IMR-90 (cell line): Measurements from ENCODE around the gene RAB11FIP4. TPM values are rescaled to one million over a fixed set of nuclear protein-coding genes. Genes with fewer than 3 reads are reported as not detected.

Experiments
- ATAC-seq: fragments of 200-7000 bp; cut with Tn5 transposase; 2 replicates; pipeline ENCODE4 v1.9.1; 2020; ENCODE audit warnings: low read depth, mild to moderate bottlenecking, moderate library complexity
- BruUV-seq: library from RNA; stranded (reverse); fragments of 400-500 nt; replicated peaks from 2 replicates; lab custom pipeline; 2021; lab: Mats Ljungman, UMichigan
- CTCF ChIA-PET: fragments of 300-600 bp; formaldehyde crosslinking; extraction: SDS; loops from one replicate; lab custom pipeline; 2021; ENCODE audit warnings: antibody characterized with exemption; lab: Yijun Ruan, JAX
- POLR2A ChIA-PET: fragments of 300-600 bp; sonication (Branson Sonifier 250); formaldehyde crosslinking; loops from one replicate; lab custom pipeline; 2022; ENCODE audit warnings: antibody characterized with exemption; ENCODE audit not compliant: unreplicated experiment; lab: Charles Lee
- DNase-seq: peaks from one replicate; pipeline ENCODE4 v3.0.0; 2013
- H2AFZ ChIP-seq: replicated peaks from 2 replicates; pipeline ENCODE3; 2013; ENCODE audit warnings: low read length, mild to moderate bottlenecking; ENCODE audit not compliant: poor library complexity
- H2AK5ac ChIP-seq: 2 replicates; pipeline ENCODE4 v1.6.1; 2013; ENCODE audit warnings: low read depth, low read length, inconsistent platforms
- H2AK9ac ChIP-seq: replicated peaks from 2 replicates; pipeline ENCODE3; 2013; ENCODE audit warnings: mild to moderate bottlenecking, low read depth, low read length, moderate library complexity; ENCODE audit not compliant: poor library complexity
- H2BK120ac ChIP-seq: 2 replicates; pipeline ENCODE4 v1.6.1; 2013; ENCODE audit warnings: low read depth, low read length, inconsistent platforms
- H2BK15ac ChIP-seq: 3 replicates; pipeline ENCODE4 v1.6.1; 2013; ENCODE audit warnings: low read depth, low read length, inconsistent platforms
- H2BK20ac ChIP-seq: 2 replicates; pipeline ENCODE4 v1.6.1; 2013; ENCODE audit warnings: low read depth, mild to moderate bottlenecking, inconsistent platforms, low read length, moderate library complexity
- H2BK5ac ChIP-seq: 2 replicates; pipeline ENCODE4 v1.6.1; 2013; ENCODE audit warnings: mild to moderate bottlenecking, low read depth, low read length, inconsistent platforms; ENCODE audit not compliant: poor library complexity, severe bottlenecking
- H3K14ac ChIP-seq: replicated peaks from 2 replicates; pipeline ENCODE4 v1.6.1; 2013; ENCODE audit warnings: low read depth, low read length, inconsistent platforms
- H3K18ac ChIP-seq: 2 replicates; pipeline ENCODE4 v1.6.1; 2013; ENCODE audit warnings: low read depth, low read length, control low read depth
- H3K23ac ChIP-seq: 2 replicates; pipeline ENCODE4 v1.6.1; 2013; ENCODE audit warnings: low read depth, low read length, inconsistent platforms
- H3K27ac ChIP-seq: 2 replicates; pipeline ENCODE4 v1.5.1; 2013; ENCODE audit warnings: mild to moderate bottlenecking, control low read depth, low read length; ENCODE audit not compliant: insufficient read depth
- H3K27me3 ChIP-seq: 2 replicates; pipeline ENCODE4 v1.6.1; 2013; ENCODE audit warnings: low read length; ENCODE audit not compliant: control insufficient read depth, insufficient read depth
- H3K36me3 ChIP-seq: 2 replicates; pipeline ENCODE4 v1.6.1; 2013; ENCODE audit warnings: low read length, mixed read lengths; ENCODE audit not compliant: control insufficient read depth, insufficient read depth
- H3K4ac ChIP-seq: 2 replicates; pipeline ENCODE4 v1.6.1; 2013; ENCODE audit warnings: low read depth, low read length, inconsistent platforms
- H3K4me1 ChIP-seq: 2 replicates; pipeline ENCODE4 v1.6.1; 2013; ENCODE audit warnings: low read length, mixed read lengths; ENCODE audit not compliant: control insufficient read depth, insufficient read depth
- H3K4me2 ChIP-seq: 2 replicates; pipeline ENCODE4 v1.6.1; 2013; ENCODE audit warnings: low read depth, mild to moderate bottlenecking, control low read depth, low read length, moderate library complexity
- H3K4me3 ChIP-seq: 2 replicates; pipeline ENCODE4 v1.5.1; 2013; ENCODE audit warnings: low read depth, mild to moderate bottlenecking, control low read depth, low read length, moderate library complexity; ENCODE audit not compliant: insufficient read depth
- H3K56ac ChIP-seq: 2 replicates; pipeline ENCODE4 v1.6.1; 2013; ENCODE audit warnings: low read length, inconsistent platforms; ENCODE audit not compliant: insufficient read depth; ENCODE audit errors: extremely low read depth
- H3K79me1 ChIP-seq, 2 experiments: 2 replicates each; pipeline ENCODE4 v1.6.1; 2013; ENCODE audit warnings: low read length in 2 of 2, inconsistent platforms in 1 of 2, low read depth in 1 of 2
- H3K9ac ChIP-seq: 2 replicates; pipeline ENCODE4 v1.6.1; 2013; ENCODE audit warnings: low read depth, low read length, control low read depth
- H3K9me1 ChIP-seq: 2 replicates; pipeline ENCODE4 v1.6.1; 2013; ENCODE audit warnings: low read length, inconsistent platforms; ENCODE audit not compliant: insufficient read depth
- H3K9me3 ChIP-seq: 2 replicates; pipeline ENCODE4 v1.6.1; 2013; ENCODE audit warnings: low read length; ENCODE audit not compliant: control insufficient read depth, insufficient read depth
- H4K20me1 ChIP-seq: 2 replicates; pipeline ENCODE4 v1.6.1; 2013; ENCODE audit warnings: low read length, inconsistent platforms; ENCODE audit not compliant: insufficient read depth
- H4K5ac ChIP-seq: 2 replicates; pipeline ENCODE4 v1.6.1; 2013; ENCODE audit warnings: mild to moderate bottlenecking, low read depth, low read length, control low read depth
- H4K8ac ChIP-seq, 2 experiments: 2 replicates each; pipeline ENCODE4 v1.6.1; 2013; ENCODE audit warnings: low read depth in 2 of 2, low read length in 2 of 2, control low read depth in 1 of 2, inconsistent platforms in 1 of 2
- H4K91ac ChIP-seq: 2 replicates; pipeline ENCODE4 v1.6.1; 2013; ENCODE audit warnings: low read depth, low read length, inconsistent platforms; ENCODE audit not compliant: insufficient read depth
- BHLHE40 ChIP-seq: fragments of 150-350 bp; IDR thresholded peaks from 2 replicates; pipeline ENCODE4 v1.6.1; 2016; ENCODE audit warnings: mild to moderate bottlenecking, low read depth, low read length
- CTCF ChIP-seq: conservative IDR thresholded peaks from 2 replicates; pipeline ENCODE4 v1.5.1; 2012; ENCODE audit warnings: mild to moderate bottlenecking, low read depth, low read length, improper control_type of control experiment
- ELK1 ChIP-seq: fragments of 150-350 bp; IDR thresholded peaks from 2 replicates; pipeline ENCODE4 v1.6.1; 2016; ENCODE audit warnings: low read depth, mild to moderate bottlenecking, low read length, moderate library complexity, borderline replicate concordance
- MXI1 ChIP-seq: IDR thresholded peaks from 2 replicates; pipeline ENCODE4 v1.6.1; 2012; ENCODE audit warnings: low read depth, mild to moderate bottlenecking, low read length, moderate library complexity, borderline replicate concordance
- POLR2A ChIP-seq: IDR thresholded peaks from 2 replicates; pipeline ENCODE4 v1.6.1; 2012; ENCODE audit warnings: mild to moderate bottlenecking, low read depth, low read length
- RAD21 ChIP-seq: IDR thresholded peaks from 2 replicates; pipeline ENCODE4 v1.6.1; 2012; ENCODE audit warnings: low read length, improper control_type of control experiment
- RCOR1 ChIP-seq: IDR thresholded peaks from 2 replicates; pipeline ENCODE4 v1.6.1; 2012; ENCODE audit warnings: mild to moderate bottlenecking, low read length, improper control_type of control experiment; ENCODE audit not compliant: insufficient replicate concordance
- RFX5 ChIP-seq: IDR thresholded peaks from 2 replicates; pipeline ENCODE4 v1.8.0; 2012; ENCODE audit warnings: low read depth, mild to moderate bottlenecking, low read length, moderate library complexity
- WGBS, 2 experiments: methylation state at CpG; one replicate each; pipeline versions ENCODE4 v1.1.5 to v1.1.7; 2013; ENCODE audit warnings: missing lambda C conversion rate in 2 of 2; ENCODE audit not compliant: insufficient read length in 1 of 2; ENCODE audit errors: extremely low coverage in 2 of 2; 5-methylcytosine and 5-hydroxymethylcytosine counted together
- dilution Hi-C: fragments of 300-500 bp; cut with HindIII; formaldehyde crosslinking; loops from one replicate; pipeline ENCODE4 v1.14.3; 2018; ENCODE audit warnings: low sequenced_read_pairs; ENCODE audit not compliant: unreplicated experiment
- in situ Hi-C: fragments of 300-500 bp; cut with MboI; formaldehyde crosslinking; loops from 3 replicates; pipeline ENCODE4 v1.14.3; 2019; ENCODE audit warnings: low sequenced_read_pairs, inconsistent platforms, mixed read lengths
- intact Hi-C: fragments of 100-400 bp; cut with micrococcal nuclease; formaldehyde crosslinking; loops from 2 replicates; pipeline ENCODE4 v1.10.0; 2022
- polyA plus RNA-seq, 3 experiments: library from polyadenylated mRNA; depleted of rRNA; stranded (reverse); fragments of >200 nt; gene quantifications; 2 replicates each; pipeline ENCODE4 v1.2.3, GENCODE V29; 2012; ENCODE audit warnings: low replicate concordance in 1 of 3
- total RNA-seq: library from RNA; depleted of rRNA; stranded (reverse); fragments of >200 nt; gene quantifications from 2 replicates; pipeline ENCODE4 v1.2.3, GENCODE V29; 2012

Gene RAB11FIP4
- total and polyA plus RNA-seq, 2 of the 4 experiments (the other 2 are of a cell fraction): 0.68 to 1.1 TPM

DNA sequence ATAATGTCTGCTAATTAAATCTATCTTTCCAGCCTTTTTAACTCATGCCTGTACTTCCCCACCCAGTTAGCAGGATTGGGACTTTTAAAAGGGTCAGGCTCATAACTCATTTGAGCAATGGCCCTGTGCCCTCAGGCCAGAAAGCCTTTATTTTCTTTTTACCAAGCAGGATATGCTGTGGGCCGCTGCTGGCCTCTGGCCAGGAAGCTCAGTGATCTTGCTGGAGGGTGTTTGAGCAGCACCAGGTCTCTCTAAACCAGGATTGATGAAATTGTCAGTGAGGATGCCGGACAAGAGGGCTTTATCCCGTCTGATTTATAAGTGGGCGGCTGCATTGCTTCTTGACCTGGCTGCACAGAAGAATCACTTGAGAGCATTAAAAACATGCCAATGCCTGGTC lies 187.8 kb downstream of the RAB11FIP4 start:
- H3K23ac ChIP-seq: no peak overlapping the region; the same call in 1 of the 2 replicates
- WGBS, 2 experiments: 73% methylated on average over 3 of the region's 4 CpGs; no CpG with 5 or more reads in 1 of the 2 experiments
- H3K9me1 ChIP-seq: peaks cover 20% of the 10 kb centered on the region
- peaks cover 5% of the 10 kb centered on the region; the same call in 1 of the 2 replicates for H3K36me3 ChIP-seq
- POLR2A ChIA-PET: no interaction called here
- no peak overlapping the region for H3K14ac ChIP-seq
- no peak overlapping the region; the same call in 2 of the 3 replicates for H2BK15ac ChIP-seq
- DNase-seq: peak; percentile 57
- CTCF ChIA-PET: no interaction called here
- H3K79me1 ChIP-seq: peaks cover 15 to 73% of the 10 kb centered on the region in 2 experiments
- peak overlapping the region; percentile 57; the same call in 1 of the 2 replicates for H3K4ac ChIP-seq
- peak overlapping the region in 1 of 2 experiments; percentile 2; a peak in 1 of 4 replicates for H4K8ac ChIP-seq
- no peak overlapping the region for H2AFZ ChIP-seq
- no peak overlapping the region for H3K56ac ChIP-seq
- intact Hi-C loops: no loop called here
- H3K4me3 ChIP-seq: no peak overlapping the region
- H4K5ac ChIP-seq: peak overlapping the region; percentile 30; the same call in 1 of the 2 replicates
- H4K20me1 ChIP-seq: peaks cover 7% of the 10 kb centered on the region; the same call in 1 of the 2 replicates
- TF ChIP-seq RCOR1: no peak
- no peak for TF ChIP-seq RAD21
- TF ChIP-seq RFX5: no peak
- no peak for TF ChIP-seq CTCF
- TF ChIP-seq BHLHE40: no peak
- no peak for TF ChIP-seq POLR2A
- TF ChIP-seq MXI1: no peak
- TF ChIP-seq ELK1: no peak
- H3K18ac ChIP-seq: peak overlapping the region; percentile 21; the same call in 1 of the 2 replicates
- H3K4me2 ChIP-seq: no peak overlapping the region
- H4K91ac ChIP-seq: 0 out of 2 replicates have a peak overlapping the region, but pooled peaks have one; percentile 16
- no peak for ATAC-seq
- peak overlapping the region; percentile 51 for H2BK5ac ChIP-seq
- H3K9me3 ChIP-seq: no peaks in the 10 kb centered on the region
- H3K27ac ChIP-seq: no peak overlapping the region
- H2AK9ac ChIP-seq: no peak overlapping the region
- no peak overlapping the region for H2AK5ac ChIP-seq
- peaks cover 31% of the 10 kb centered on the region for H3K4me1 ChIP-seq
- H3K9ac ChIP-seq: no peak overlapping the region
- in situ Hi-C loops: no loop called here
- H2BK20ac ChIP-seq: no peak overlapping the region
- dilution Hi-C loops: no loop called here
- no peaks in the 10 kb centered on the region for H3K27me3 ChIP-seq
- no TSS peak for BruUV-seq
- 0 out of 2 replicates have a peak overlapping the region, but pooled peaks have one; percentile 14 for H2BK120ac ChIP-seq
